Breast epithelium (tissue), 3 donors: Measurements from ENCODE around the gene COL23A1.

Experiments used
- CTCF ChIP-seq, 3 donors: fragments of 450-650 bp; IDR thresholded peaks; one replicate each; pipeline ENCODE4 v1.5.1; 2016 to 2017; ENCODE audit warnings: antibody characterized with exemption in 3 of 3, mild to moderate bottlenecking in 3 of 3, moderate library complexity in 3 of 3
- POLR2A ChIP-seq: fragments of 450-650 bp; IDR thresholded peaks from one replicate; pipeline ENCODE4 v1.6.1; 2016; ENCODE audit warnings: antibody characterized with exemption, mild to moderate bottlenecking, moderate library complexity

- TF ChIP-seq POLR2A (no peak), CTCF (IDR thresholded peaks at IDR 0.05) (no peak)
These were observed 12.6 kb upstream of the COL23A1 start for GRCh38 chr5:178602752-178603151.
